Stimulated activated CD4-positive, alpha-beta T cell treated with anti-CD3 and anti-CD28 coated beads, Interleukin-12 subunit alpha, Interleukin-12 subunit beta, amount 100 ng/mL, for 4 hours (primary cell): Measurements from ENCODE around the gene SECISBP2L.

ENCODE experiments used
- DNase-seq: peaks from one replicate; pipeline ENCODE4 v3.0.0-alpha.2; 2020

The SECISBP2L gene

GRCh38 chr15:49055630-49056029, 9.4 kb upstream of the SECISBP2L start:
- no peak for DNase-seq

- no peak for DNase-seq
Measured at GRCh38 chr15:49052662-49053061, 6.4 kb upstream of the SECISBP2L start.

GRCh38 chr15:49047456-49047855, 1.2 kb upstream of the SECISBP2L start:
- DNase-seq: no peak

- DNase-seq: no peak
Measured at GRCh38 chr15:49045751-49046219, 461 bp downstream of the SECISBP2L start.

GRCh38 chr15:49044766-49045606, 1.3 kb downstream of the SECISBP2L start:
- DNase-seq: no peak

- DNase-seq: no peak
Measured at GRCh38 chr15:49044002-49044401, 2.2 kb downstream of the SECISBP2L start.

- DNase-seq: no peak
Measured at GRCh38 chr15:49042165-49042564, 4.1 kb downstream of the SECISBP2L start.

GRCh38 chr15:49041426-49041825, 4.8 kb downstream of the SECISBP2L start:
- DNase-seq: no peak

GRCh38 chr15:49040151-49040550, 6.1 kb downstream of the SECISBP2L start:
- no peak for DNase-seq

- DNase-seq: no peak
Measured at GRCh38 chr15:49038382-49038781, 7.9 kb downstream of the SECISBP2L start.

GRCh38 chr15:49037546-49037940, 8.7 kb downstream of the SECISBP2L start:
- DNase-seq: no peak

- DNase-seq: no peak
Measured at GRCh38 chr15:49036650-49037545, 9.3 kb downstream of the SECISBP2L start.

- no peak for DNase-seq
Measured at GRCh38 chr15:49035825-49036224, 10.4 kb downstream of the SECISBP2L start.

GRCh38 chr15:49032601-49033145, 13.6 kb downstream of the SECISBP2L start:
- DNase-seq: no peak

- no peak for DNase-seq
Measured at GRCh38 chr15:49031804-49032203, 14.4 kb downstream of the SECISBP2L start.

GRCh38 chr15:49026700-49027099, 19.5 kb downstream of the SECISBP2L start:
- DNase-seq: no peak

- DNase-seq: no peak
Measured at GRCh38 chr15:49024840-49025239, 21.4 kb downstream of the SECISBP2L start.

GRCh38 chr15:49023354-49023753, 22.9 kb downstream of the SECISBP2L start:
- DNase-seq: no peak

- no peak for DNase-seq
Measured at GRCh38 chr15:49015896-49016295, 30.4 kb downstream of the SECISBP2L start.

GRCh38 chr15:48999314-48999713, 46.9 kb downstream of the SECISBP2L start:
- no peak for DNase-seq

- DNase-seq: no peak
Measured at GRCh38 chr15:48996276-48996675, 50.0 kb downstream of the SECISBP2L start.

- no peak for DNase-seq
Measured at GRCh38 chr15:48993380-48993779, 52.9 kb downstream of the SECISBP2L start.

GRCh38 chr15:48992545-48992944, 53.7 kb downstream of the SECISBP2L start:
- no peak for DNase-seq
